Measurements from ENCODE around the gene FBXO39. TPM values are rescaled to one million over a fixed set of nuclear protein-coding genes. Genes with fewer than 3 reads are reported as not detected.
"Not testable (repeated sequence)": the region's sequence is repeated elsewhere in the genome, so short reads cannot be mapped to it uniquely, and the experiment has no call there.

The FBXO39 gene
- total and polyA plus RNA-seq, 2 donors (not counting 3 experiments of a cell fraction or from before 2014, with no cell fraction given) = 0.20 to 3.1 TPM

DNA sequence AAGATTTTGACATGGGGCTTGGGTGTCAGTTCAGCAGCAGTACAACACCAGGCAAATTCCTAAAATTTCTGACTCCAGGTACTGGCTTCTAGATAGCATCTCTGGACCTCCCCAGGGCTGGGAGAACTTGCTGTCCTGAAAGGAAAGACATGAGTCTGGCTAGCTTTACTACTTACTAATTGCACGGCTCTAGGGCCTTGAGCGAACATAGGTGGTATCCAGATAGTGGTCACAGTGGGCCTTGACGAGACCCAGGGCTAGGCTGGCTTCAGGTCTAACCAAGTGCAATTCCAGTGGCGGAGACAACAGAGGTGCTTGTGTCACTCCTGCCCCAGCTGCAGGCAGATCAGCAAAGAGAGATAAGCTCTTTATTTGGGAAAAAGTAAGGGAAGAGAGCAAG, 46.5 kb upstream of the FBXO39 start:
- Histone ChIP-seq H2AFZ (ENCODE audit: low read depth, low read length) (no peak overlapping the region), H3K9me3 (replicated peaks; ENCODE audit: control insufficient read depth, insufficient read depth, low read length) (no peaks in the 10 kb centered on the region), H3K27me3 (ENCODE audit: control insufficient read depth in 2 of 2, insufficient read depth in 2 of 2, low read length in 2 of 2) (peaks cover 2 to 10% of the 10 kb centered on the region in 2 experiments), H3K4me2 (ENCODE audit: insufficient read depth, low read length) (no peak overlapping the region), H4K20me1 (replicated peaks; ENCODE audit: control insufficient read depth, extremely low read depth, insufficient read depth, low read length) (no peaks in the 10 kb centered on the region), H3K4me3 (replicated peaks in 1 of 3; ENCODE audit: insufficient read depth in 1 of 3, low read depth in 1 of 3, low read length in 3 of 3) (no peak overlapping the region), H3K36me3 (ENCODE audit: control insufficient read depth in 2 of 2, extremely low read depth in 1 of 2, insufficient read depth in 2 of 2, low read length in 2 of 2) (no peaks in the 10 kb centered on the region), H3K9me1 (replicated peaks; ENCODE audit: control insufficient read depth, extremely low read depth, insufficient read depth, low read length) (no peaks in the 10 kb centered on the region), H3K4me1 (ENCODE audit: control insufficient read depth, extremely low read depth, insufficient read depth, low read length) (no peaks in the 10 kb centered on the region), H3K9ac (replicated peaks; ENCODE audit: extremely low read depth, insufficient read depth, low read length) (no peak overlapping the region), H3K79me2 (ENCODE audit: control insufficient read depth, insufficient read depth, low read length) (no peaks in the 10 kb centered on the region), H3K27ac (ENCODE audit: insufficient read depth, low read depth, low read length) (no peak overlapping the region)
- DNase-seq (ENCODE audit: low read depth, low spot score) (no peak), FAIRE-seq (no peak)
- TF ChIP-seq CTCF (IDR thresholded peaks at IDR 0.05; ENCODE audit: extremely low read depth in 1 of 2, insufficient read depth in 1 of 2, low read depth in 1 of 2, low read length in 2 of 2) (no peak), FOS (IDR thresholded peaks at IDR 0.05; ENCODE audit: borderline replicate concordance, insufficient read depth, low read length) (no peak), POLR2A (IDR thresholded peaks at IDR 0.05; ENCODE audit: low read depth, low read length) (no peak), MYC (IDR thresholded peaks at IDR 0.05; ENCODE audit: low read depth, low read length) (no peak)
- TF ChIP-seq, protein P1, sequence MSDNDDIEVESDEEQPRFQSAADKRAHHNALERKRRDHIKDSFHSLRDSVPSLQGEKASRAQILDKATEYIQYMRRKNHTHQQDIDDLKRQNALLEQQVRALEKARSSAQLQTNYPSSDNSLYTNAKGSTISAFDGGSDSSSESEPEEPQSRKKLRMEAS (IDR thresholded peaks at IDR 0.05; ENCODE audit: insufficient read depth, insufficient read length) = no peak
- POLR2A ChIA-PET = no interaction called here
- CTCF ChIA-PET = no interaction called here
- intact Hi-C loops (cut with micrococcal nuclease) (no loop called here), dilution Hi-C loops (cut with MboI; ENCODE audit: extremely low pct_ligation_motif_present, low sequenced_read_pairs) (no loop called here)
- BruUV-seq (replicated peaks) = no TSS peak

DNA sequence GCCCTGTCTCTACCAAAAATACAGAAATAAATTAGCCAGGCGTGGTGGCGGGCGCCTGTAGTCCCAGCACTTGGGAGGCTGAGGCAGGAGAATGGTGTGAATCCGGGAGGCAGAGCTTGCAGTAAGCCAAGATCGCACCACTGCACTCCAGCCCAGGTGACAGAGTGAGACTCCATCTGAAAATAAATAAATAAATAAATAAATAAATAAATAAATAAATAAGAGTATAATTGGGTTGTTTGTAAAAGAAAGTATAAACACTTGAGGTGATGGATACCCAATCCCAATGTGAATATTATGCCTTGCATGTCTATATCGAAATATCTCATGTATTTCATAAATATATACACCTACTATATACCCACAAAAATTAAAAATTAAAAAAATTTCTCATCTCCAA, 29.4 kb upstream of the FBXO39 start:
- intact Hi-C loops (cut with micrococcal nuclease) = loop anchor here (5.0 kb wide), 1 partner anchor 669 kb away; no protein-coding TSS in a partner anchor
- CTCF ChIA-PET = interaction anchor here (1.4 kb wide), 1 partner anchor 97 kb away, joined by 4 read pairs; no protein-coding TSS in a partner anchor
- BruUV-seq (replicated peaks) = not testable (repeated sequence)

More for the DNA sequence above, 29.4 kb upstream of the FBXO39 start:
- peaks cover 8 to 10% of the 10 kb centered on the region in 2 experiments for H3K27me3 ChIP-seq (ENCODE audit: control insufficient read depth in 2 of 2, insufficient read depth in 2 of 2, low read length in 2 of 2)
- H4K20me1 ChIP-seq (replicated peaks; ENCODE audit: control insufficient read depth, extremely low read depth, insufficient read depth, low read length); H3K4me1 ChIP-seq (ENCODE audit: control insufficient read depth, extremely low read depth, insufficient read depth, low read length); H3K9me1 ChIP-seq (replicated peaks; ENCODE audit: control insufficient read depth, extremely low read depth, insufficient read depth, low read length); H2AFZ ChIP-seq (ENCODE audit: low read depth, low read length); H3K9ac ChIP-seq (replicated peaks; ENCODE audit: extremely low read depth, insufficient read depth, low read length); H3K27ac ChIP-seq (ENCODE audit: insufficient read depth, low read depth, low read length); POLR2A ChIA-PET; FAIRE-seq; DNase-seq (ENCODE audit: low read depth, low spot score); H3K36me3 ChIP-seq (ENCODE audit: control insufficient read depth in 2 of 2, extremely low read depth in 1 of 2, insufficient read depth in 2 of 2, low read length in 2 of 2); H3K4me2 ChIP-seq (ENCODE audit: insufficient read depth, low read length); dilution Hi-C loops (cut with MboI; ENCODE audit: extremely low pct_ligation_motif_present, low sequenced_read_pairs); H3K9me3 ChIP-seq (replicated peaks; ENCODE audit: control insufficient read depth, insufficient read depth, low read length); H3K79me2 ChIP-seq (ENCODE audit: control insufficient read depth, insufficient read depth, low read length); H3K4me3 ChIP-seq (replicated peaks in 1 of 3; ENCODE audit: insufficient read depth in 1 of 3, low read depth in 1 of 3, low read length in 3 of 3): not testable (repeated sequence)

Data from endothelial cell of umbilical vein (primary cell).